HEK293T (cell line): ENCODE data around the gene SEMA3C.

Source experiments
- ARNT ChIP-seq: fragments of 450-650 bp; IDR thresholded peaks from 2 replicates; pipeline ENCODE4 v1.6.1; 2017; ENCODE audit warnings: mild to moderate bottlenecking
- BHLHE40 ChIP-seq: fragments of 450-650 bp; IDR thresholded peaks from 2 replicates; pipeline ENCODE4 v1.6.1; 2016; ENCODE audit warnings: mild to moderate bottlenecking, moderate library complexity, borderline replicate concordance
- ELF4 ChIP-seq: fragments of 450-650 bp; IDR thresholded peaks from 2 replicates; pipeline ENCODE4 v1.6.1; 2017; ENCODE audit warnings: antibody characterized with exemption
- FOXA1 ChIP-seq: fragments of 450-650 bp; IDR thresholded peaks from 2 replicates; pipeline ENCODE4 v1.6.1; 2016; ENCODE audit warnings: mild to moderate bottlenecking
- FOXM1 ChIP-seq: fragments of 450-650 bp; IDR thresholded peaks from 2 replicates; pipeline ENCODE4 v1.6.1; 2017; ENCODE audit warnings: mild to moderate bottlenecking, borderline replicate concordance
- LEF1 ChIP-seq: fragments of 450-650 bp; IDR thresholded peaks from 2 replicates; pipeline ENCODE4 v1.6.1; 2017; ENCODE audit warnings: mild to moderate bottlenecking, borderline replicate concordance
- SP1 ChIP-seq: fragments of 450-650 bp; IDR thresholded peaks from 2 replicates; pipeline ENCODE4 v1.6.1; 2017
- TARDBP ChIP-seq: fragments of 450-650 bp; IDR thresholded peaks from 2 replicates; pipeline ENCODE4 v1.6.1; 2016

GRCh38 chr7:80847895-80848294 is 71.0 kb downstream of the SEMA3C start:
- no peak for TF ChIP-seq TARDBP
- TF ChIP-seq SP1: no peak
- no peak for TF ChIP-seq FOXM1
- no peak for TF ChIP-seq ARNT
- TF ChIP-seq LEF1: no peak
- no peak for TF ChIP-seq FOXA1
- no peak for TF ChIP-seq BHLHE40
- TF ChIP-seq ELF4: no peak
